Endothelial cell of umbilical vein (primary cell): ENCODE data around the gene MAN2B2. TPM values are rescaled to one million over a fixed set of nuclear protein-coding genes. Genes with fewer than 3 reads are reported as not detected.

ENCODE experiments used
- BruUV-seq: library from RNA; stranded (reverse); fragments of 400-500 nt; replicated peaks from 2 replicates; lab custom pipeline; 2021; lab: Mats Ljungman, UMichigan
- CTCF ChIA-PET: fragments of 300-600, 350-600 bp; sonication (Branson Sonifier 250); formaldehyde crosslinking; loops from one replicate; lab custom pipeline; 2021; ENCODE audit warnings: antibody characterized with exemption, inconsistent platforms; lab: Charles Lee
- POLR2A ChIA-PET: fragments of 300-600, 350-600 bp; sonication (Branson Sonifier 250); formaldehyde crosslinking; loops from one replicate; lab custom pipeline; 2021; ENCODE audit warnings: antibody characterized with exemption, inconsistent platforms; lab: Charles Lee
- DNase-seq: peaks from one replicate; pipeline ENCODE4 v3.0.0-alpha.2; 2011; ENCODE audit warnings: low read depth, low spot score
- FAIRE-seq: peaks from 2 replicates; lab custom pipeline; 2011; peaks lifted over from hg19 to GRCh38; lab: Jason Lieb, UNC
- H2AFZ ChIP-seq: 2 replicates; pipeline ENCODE4 v1.6.0; 2012; ENCODE audit warnings: low read depth, low read length, control low read depth, inconsistent platforms
- H3K27ac ChIP-seq: 2 replicates; pipeline ENCODE4 v1.5.1; 2011; ENCODE audit warnings: low read depth, mild to moderate bottlenecking, control low read depth, low read length, moderate library complexity; ENCODE audit not compliant: insufficient read depth
- H3K27me3 ChIP-seq, 2 experiments: 2 replicates each; pipeline versions ENCODE4 v1.6.0 to v1.6.1; 2011; ENCODE audit warnings: low read length in 2 of 2, mixed read lengths in 1 of 2; ENCODE audit not compliant: control insufficient read depth in 2 of 2, insufficient read depth in 2 of 2
- H3K36me3 ChIP-seq, 2 experiments: 2 replicates in 1 of 2; 3 replicates in 1 of 2; pipeline ENCODE4 v1.5.1; 2011; ENCODE audit warnings: low read length in 2 of 2, mild to moderate bottlenecking in 1 of 2, moderate library complexity in 1 of 2; ENCODE audit not compliant: control insufficient read depth in 2 of 2, insufficient read depth in 2 of 2; ENCODE audit errors: extremely low read depth in 1 of 2
- H3K4me1 ChIP-seq: 3 replicates; pipeline ENCODE4 v1.5.1; 2011; ENCODE audit warnings: mild to moderate bottlenecking, low read length; ENCODE audit not compliant: control insufficient read depth, insufficient read depth; ENCODE audit errors: extremely low read depth
- H3K4me2 ChIP-seq: 2 replicates; pipeline ENCODE4 v1.6.1; 2011; ENCODE audit warnings: low read length, control low read depth, mixed read lengths; ENCODE audit not compliant: insufficient read depth
- H3K4me3 ChIP-seq, 3 experiments: fragments of 200-600 bp in 1 of 3; sonication (generic), shearing (Covaris generic) in 1 of 3; replicated peaks in 1 of 3; 2 replicates each; pipeline ENCODE4 v1.5.1; 2011 to 2016; ENCODE audit warnings: control low read depth in 3 of 3, low read length in 3 of 3, mild to moderate bottlenecking in 2 of 3, inconsistent platforms in 1 of 3, low read depth in 1 of 3, moderate library complexity in 1 of 3; ENCODE audit not compliant: insufficient read depth in 1 of 3
- H3K79me2 ChIP-seq: 2 replicates; pipeline ENCODE4 v1.6.0; 2012; ENCODE audit warnings: low read length, inconsistent platforms; ENCODE audit not compliant: control insufficient read depth, insufficient read depth
- H3K9ac ChIP-seq: replicated peaks from 2 replicates; pipeline ENCODE3; 2011; ENCODE audit warnings: low read length, control low read depth; ENCODE audit not compliant: insufficient read depth; ENCODE audit errors: extremely low read depth
- H3K9me1 ChIP-seq: replicated peaks from 3 replicates; pipeline ENCODE4 v1.6.0; 2011; ENCODE audit warnings: mild to moderate bottlenecking, low read length; ENCODE audit not compliant: control insufficient read depth, insufficient read depth; ENCODE audit errors: extremely low read depth
- H3K9me3 ChIP-seq: replicated peaks from 2 replicates; pipeline ENCODE4 v1.5.1; 2012; ENCODE audit warnings: low read length, inconsistent platforms; ENCODE audit not compliant: control insufficient read depth, insufficient read depth
- H4K20me1 ChIP-seq: replicated peaks from 2 replicates; pipeline ENCODE3; 2011; ENCODE audit warnings: mild to moderate bottlenecking, low read length; ENCODE audit not compliant: control insufficient read depth, insufficient read depth; ENCODE audit errors: extremely low read depth
- FOS ChIP-seq: IDR thresholded peaks from 2 replicates; pipeline ENCODE4 v1.6.1; 2011; ENCODE audit warnings: mild to moderate bottlenecking, low read length, moderate library complexity, borderline replicate concordance; ENCODE audit not compliant: insufficient read depth
- GATA2 ChIP-seq: IDR thresholded peaks from 2 replicates; pipeline ENCODE4 v1.7.0; 2011; ENCODE audit warnings: low read depth, mild to moderate bottlenecking, moderate library complexity, mixed read lengths, low read length; ENCODE audit not compliant: insufficient read length, insufficient read depth
- JUN ChIP-seq: IDR thresholded peaks from 2 replicates; pipeline ENCODE4 v1.6.1; 2011; ENCODE audit warnings: borderline replicate concordance, low read depth; ENCODE audit not compliant: insufficient read length, insufficient read depth
- MAX ChIP-seq: IDR thresholded peaks from 2 replicates; pipeline ENCODE4 v1.6.1; 2011; ENCODE audit not compliant: insufficient read depth, insufficient read length
- MYC ChIP-seq: IDR thresholded peaks from one replicate; pipeline ENCODE4 v1.6.1; 2011; ENCODE audit warnings: mild to moderate bottlenecking, low read depth, low read length
- POLR2A ChIP-seq: IDR thresholded peaks from 2 replicates; pipeline ENCODE4 v1.6.1; 2012; ENCODE audit warnings: low read depth, mild to moderate bottlenecking, control low read depth, low read length
- POLR2AphosphoS5 ChIP-seq: IDR thresholded peaks from 2 replicates; pipeline ENCODE4 v1.6.1; 2012; ENCODE audit warnings: low read depth, mild to moderate bottlenecking, control low read depth, low read length, moderate library complexity; ENCODE audit not compliant: insufficient read depth
- dilution Hi-C: fragments of 300-500 bp; cut with MboI; formaldehyde crosslinking; loops from one replicate; pipeline ENCODE4 v1.15.0; 2019; ENCODE audit warnings: low sequenced_read_pairs; ENCODE audit not compliant: extremely low pct_ligation_motif_present
- intact Hi-C: fragments of 100-400 bp; cut with micrococcal nuclease; formaldehyde crosslinking; loops from one replicate; pipeline ENCODE4 v1.10.0; 2022
- polyA plus RNA-seq, 4 experiments: library from polyadenylated mRNA; depleted of rRNA in 3 of 4; stranded (reverse) in 3 of 4; unstranded in 1 of 4; fragments of >200 nt; gene quantifications; 2 replicates each; pipeline versions ENCODE4 v1.2.1 to v1.2.3, GENCODE V29; 2011 to 2012; ENCODE audit warnings: missing spikeins in 1 of 4
- total RNA-seq: library from RNA; stranded (reverse); gene quantifications from 2 replicates; pipeline ENCODE4 v1.2.3, GENCODE V29; 2021
- TF ChIP-seq, protein P1 (sequence below), 2 donors: IDR thresholded peaks; 1 replicate in 1 of 2; 2 replicates in 1 of 2; pipeline ENCODE4 v1.5.1; 2011; ENCODE audit warnings: low read length in 2 of 2, mild to moderate bottlenecking in 2 of 2, moderate library complexity in 2 of 2, control low read depth in 1 of 2, inconsistent platforms in 1 of 2, low read depth in 1 of 2; ENCODE audit not compliant: insufficient read depth in 1 of 2; ENCODE audit errors: extremely low read depth in 1 of 2

Gene MAN2B2
- total and polyA plus RNA-seq, 2 donors (not counting 3 experiments of a cell fraction or from before 2014, with no cell fraction given), result 15.7 to 25.1 TPM

GRCh38 chr4:6643141-6643847, 68.3 kb downstream of the MAN2B2 start:
- Histone ChIP-seq H3K36me3 (peaks cover 5 to 13% of the 10 kb centered on the region in 2 experiments), H3K79me2 (peaks cover 25% of the 10 kb centered on the region), H3K27ac (no peak overlapping the region), H3K9ac (no peak overlapping the region), H4K20me1 (peaks cover 5% of the 10 kb centered on the region), H3K27me3 (peaks cover 0 to 2% of the 10 kb centered on the region in 2 experiments), H3K9me1 (no peaks in the 10 kb centered on the region), H3K4me3 (no peak overlapping the region), H3K4me2 (no peak overlapping the region), H3K9me3 (no peaks in the 10 kb centered on the region), H3K4me1 (peaks cover 11% of the 10 kb centered on the region), H2AFZ (no peak overlapping the region)
- TF ChIP-seq JUN (no peak), POLR2AphosphoS5 (no peak), MAX (no peak), FOS (no peak), MYC (no peak), POLR2A (no peak), GATA2 (no peak)
- TF ChIP-seq, protein P1, sequence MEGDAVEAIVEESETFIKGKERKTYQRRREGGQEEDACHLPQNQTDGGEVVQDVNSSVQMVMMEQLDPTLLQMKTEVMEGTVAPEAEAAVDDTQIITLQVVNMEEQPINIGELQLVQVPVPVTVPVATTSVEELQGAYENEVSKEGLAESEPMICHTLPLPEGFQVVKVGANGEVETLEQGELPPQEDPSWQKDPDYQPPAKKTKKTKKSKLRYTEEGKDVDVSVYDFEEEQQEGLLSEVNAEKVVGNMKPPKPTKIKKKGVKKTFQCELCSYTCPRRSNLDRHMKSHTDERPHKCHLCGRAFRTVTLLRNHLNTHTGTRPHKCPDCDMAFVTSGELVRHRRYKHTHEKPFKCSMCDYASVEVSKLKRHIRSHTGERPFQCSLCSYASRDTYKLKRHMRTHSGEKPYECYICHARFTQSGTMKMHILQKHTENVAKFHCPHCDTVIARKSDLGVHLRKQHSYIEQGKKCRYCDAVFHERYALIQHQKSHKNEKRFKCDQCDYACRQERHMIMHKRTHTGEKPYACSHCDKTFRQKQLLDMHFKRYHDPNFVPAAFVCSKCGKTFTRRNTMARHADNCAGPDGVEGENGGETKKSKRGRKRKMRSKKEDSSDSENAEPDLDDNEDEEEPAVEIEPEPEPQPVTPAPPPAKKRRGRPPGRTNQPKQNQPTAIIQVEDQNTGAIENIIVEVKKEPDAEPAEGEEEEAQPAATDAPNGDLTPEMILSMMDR (IDR thresholded peaks at IDR 0.05; ENCODE audit: extremely low read depth in 1 of 2, insufficient read depth in 1 of 2, low read depth in 1 of 2, low read length in 2 of 2), result no peak
- dilution Hi-C loops, result no loop called here
- intact Hi-C loops, result no loop called here
- BruUV-seq, result no TSS peak
- FAIRE-seq (no peak), DNase-seq (no peak)
- POLR2A ChIA-PET, result no interaction called here
- CTCF ChIA-PET, result interaction anchor here (1.0 to 1.2 kb wide), 3 partner anchors 13 to 31 kb away, joined by 3 to 4 read pairs (median 3); no protein-coding TSS in a partner anchor
